Camera-type eye (tissue), 1 donor: ENCODE data around the gene BRICD5. TPM values are rescaled to one million over a fixed set of nuclear protein-coding genes. Genes with fewer than 3 reads are reported as not detected.

ENCODE experiments used
- total RNA-seq: library from RNA; depleted of rRNA; stranded (reverse); fragments of >200 nt; gene quantifications from one replicate; pipeline ENCODE4 v1.2.3, GENCODE V29; 2014

BRICD5 gene
- total RNA-seq = 12.3 TPM

DNA sequence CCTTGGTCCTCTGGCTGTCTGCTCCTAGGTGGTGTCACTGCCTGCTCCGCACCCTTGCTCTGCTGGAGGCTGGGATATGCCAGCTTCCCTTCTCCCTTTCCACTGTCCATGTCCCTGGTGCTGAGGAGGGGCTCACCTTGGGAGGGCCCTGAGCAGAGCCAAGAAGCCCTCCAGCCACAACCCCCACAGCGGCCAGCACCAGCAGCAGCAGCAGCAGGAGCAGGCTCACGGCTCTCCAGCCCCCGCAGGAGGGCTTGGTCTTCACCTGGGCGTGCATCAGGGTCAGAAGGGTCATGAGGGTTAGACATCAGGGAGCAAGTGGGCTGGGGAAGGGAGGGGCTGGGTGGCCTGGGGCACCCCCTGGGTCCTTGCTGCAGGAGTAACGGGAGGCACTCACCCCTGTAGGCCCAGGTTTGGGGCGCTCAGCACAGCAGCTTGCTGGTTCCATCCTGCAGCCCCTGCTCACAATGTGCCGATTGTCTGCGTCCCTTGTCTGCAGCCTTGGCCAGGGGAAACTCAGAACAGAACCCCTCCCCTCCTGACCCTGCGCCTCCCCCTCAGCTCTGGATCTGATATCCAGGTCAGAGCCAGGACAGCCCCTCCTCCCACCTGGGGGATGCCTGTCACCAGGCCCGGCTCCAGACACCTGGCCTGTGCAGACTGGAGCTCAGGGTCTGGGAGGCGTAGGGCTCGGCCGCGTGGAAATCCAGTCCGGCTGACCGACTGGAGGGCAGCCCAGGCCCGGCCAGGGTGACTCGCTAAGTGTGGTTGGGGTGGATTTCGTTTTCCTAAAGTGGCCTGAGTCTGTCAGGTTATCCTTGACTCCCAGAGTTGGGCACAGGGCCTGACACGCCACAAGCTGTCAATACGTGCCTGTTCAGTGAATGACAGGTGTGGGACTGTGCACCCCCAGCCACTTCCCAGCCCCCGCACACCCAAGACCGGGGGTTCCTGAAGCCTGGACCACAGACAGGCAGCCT is at the start of gene BRICD5:
BRICD5 (minus strand) TSS at position 478 of the 980 bp plus-strand sequence; CDS start at position 448, 30 bp downstream.

DNA sequence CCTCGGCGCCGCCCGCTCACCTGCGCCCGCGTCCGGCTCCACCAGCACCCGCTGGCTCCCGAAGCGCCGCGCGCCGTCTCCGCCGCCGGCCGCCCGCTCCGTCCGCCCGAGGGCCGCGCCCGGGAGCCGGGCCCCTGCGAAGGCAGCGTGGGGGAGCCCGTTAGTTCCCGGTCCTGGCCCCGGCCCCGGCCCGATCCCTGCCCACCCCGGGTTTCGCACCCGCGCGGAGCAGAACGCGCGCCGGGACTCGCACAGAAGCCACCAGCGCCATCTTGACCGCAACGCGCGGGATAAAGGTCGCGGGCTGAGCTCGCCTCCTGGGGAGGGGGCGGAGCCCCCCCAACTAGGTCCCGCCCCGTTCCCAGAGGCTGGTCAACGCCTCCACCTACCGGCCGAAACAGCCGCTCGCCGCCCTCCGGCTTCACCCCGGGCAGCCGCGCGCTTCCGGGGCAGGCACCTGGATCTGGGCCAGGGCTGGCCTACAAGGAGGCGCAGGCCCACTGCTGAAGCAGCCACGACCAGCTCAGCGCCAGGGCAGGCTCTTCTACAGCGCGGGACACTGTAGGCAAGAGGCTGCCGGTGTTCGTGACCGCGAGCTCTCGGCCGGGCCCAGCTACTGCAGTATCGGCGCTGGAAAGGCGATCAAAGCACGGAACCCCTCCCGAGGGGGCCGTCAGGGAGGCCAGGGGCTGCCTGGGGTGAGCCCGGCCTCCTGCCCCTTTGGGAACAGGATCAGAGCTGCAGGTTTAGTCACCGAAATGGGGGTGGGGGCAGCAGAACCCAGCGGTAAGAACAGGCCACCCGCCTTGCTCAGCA is 40.8 kb upstream of the BRICD5 start, which contains the start of gene ECI1:
ECI1 (minus strand) TSS at position 292 of the 816 bp plus-strand sequence; CDS start at position 271, 21 bp downstream.

DNA sequence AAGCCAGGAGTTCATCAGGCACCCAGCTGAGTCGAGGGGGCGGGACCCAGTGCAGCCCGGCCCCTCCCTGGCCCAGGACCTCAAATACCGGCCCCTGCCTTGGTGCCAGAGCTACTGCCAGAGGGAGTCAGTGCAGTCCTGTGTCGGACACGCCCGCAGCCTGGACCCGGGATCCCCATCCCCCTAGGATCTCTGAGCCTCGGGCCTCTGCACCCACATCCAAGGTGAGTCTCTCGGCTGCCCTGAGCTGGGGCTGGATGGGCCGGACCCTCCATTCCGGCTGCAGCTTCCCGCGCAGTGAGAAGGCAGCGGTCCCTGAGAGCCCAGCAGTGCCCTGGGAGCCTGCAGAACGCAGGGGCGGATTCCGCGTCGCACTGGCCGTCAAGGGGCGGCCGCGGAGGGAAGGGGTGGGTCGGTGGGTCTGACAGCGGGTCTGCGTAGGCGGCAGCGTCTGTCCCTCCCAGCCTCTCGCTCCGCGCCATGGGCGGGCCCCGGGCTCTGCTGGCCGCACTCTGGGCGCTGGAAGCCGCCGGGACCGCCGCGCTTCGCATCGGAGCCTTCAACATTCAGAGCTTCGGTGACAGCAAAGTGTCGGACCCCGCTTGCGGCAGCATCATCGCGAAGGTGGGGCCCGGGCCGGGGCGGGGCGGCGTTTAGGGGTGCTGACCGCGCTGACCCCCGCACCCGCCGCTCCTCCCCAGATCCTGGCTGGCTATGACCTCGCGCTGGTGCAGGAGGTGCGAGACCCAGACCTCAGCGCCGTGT is 25.9 kb upstream of the BRICD5 start, which contains the start of gene DNASE1L2:
DNASE1L2 (plus strand) TSS at position 108 of the 765 bp plus-strand sequence; CDS start at position 481, 373 bp downstream.

DNA sequence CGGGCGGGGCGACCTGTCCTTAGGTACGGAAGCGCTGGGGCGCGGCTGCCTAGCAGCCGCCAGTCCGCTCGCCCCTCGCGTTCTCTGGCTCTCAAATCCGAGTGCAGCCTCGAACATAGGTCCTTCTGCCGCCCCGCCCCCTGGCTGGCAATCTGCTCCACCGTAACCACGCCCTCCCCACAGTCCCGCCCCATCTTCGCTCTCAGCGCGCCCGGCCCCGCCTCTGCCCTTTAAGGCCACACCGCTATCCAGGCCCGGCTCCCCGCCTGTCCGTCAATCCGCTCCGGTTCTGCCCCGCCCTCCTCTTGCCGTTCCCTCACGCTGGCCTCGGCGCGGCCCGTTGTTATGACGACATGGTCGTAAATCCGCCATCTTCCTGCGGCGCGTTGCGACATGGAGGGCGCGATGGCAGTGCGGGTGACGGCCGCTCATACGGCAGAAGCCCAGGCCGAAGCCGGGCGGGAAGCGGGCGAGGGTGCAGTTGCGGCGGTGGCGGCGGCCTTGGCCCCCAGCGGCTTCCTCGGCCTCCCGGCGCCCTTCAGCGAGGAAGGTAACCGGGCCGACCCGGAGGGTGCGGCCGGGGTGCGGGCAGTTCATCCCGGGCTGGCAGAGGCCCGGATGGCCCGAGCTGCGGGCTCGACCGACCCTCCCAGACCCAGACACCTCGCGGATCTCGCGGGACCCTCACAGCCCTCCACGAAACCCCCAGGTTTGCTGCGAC is 12.7 kb upstream of the BRICD5 start, which contains the start of gene E4F1:
E4F1 (plus strand) TSS at position 371 of the 721 bp plus-strand sequence; CDS start at position 394, 23 bp downstream.

DNA sequence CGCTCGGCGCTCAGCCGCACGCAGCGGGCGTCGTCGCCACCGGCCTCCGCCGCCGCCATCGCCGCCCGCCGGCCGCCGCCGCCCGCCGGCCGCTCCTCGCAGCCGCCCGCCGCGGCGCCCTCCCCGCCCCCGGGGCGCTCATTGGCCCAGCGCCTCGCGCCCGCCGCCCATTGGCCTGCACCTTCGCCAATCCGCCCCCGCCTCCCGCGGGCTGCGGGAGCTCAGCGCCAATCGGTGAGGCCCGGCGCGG is 4.0 kb upstream of the BRICD5 start, which contains the start of gene PGP:
PGP (minus strand) TSS at position 122 of the 250 bp plus-strand sequence; CDS start at position 59, 63 bp downstream.

DNA sequence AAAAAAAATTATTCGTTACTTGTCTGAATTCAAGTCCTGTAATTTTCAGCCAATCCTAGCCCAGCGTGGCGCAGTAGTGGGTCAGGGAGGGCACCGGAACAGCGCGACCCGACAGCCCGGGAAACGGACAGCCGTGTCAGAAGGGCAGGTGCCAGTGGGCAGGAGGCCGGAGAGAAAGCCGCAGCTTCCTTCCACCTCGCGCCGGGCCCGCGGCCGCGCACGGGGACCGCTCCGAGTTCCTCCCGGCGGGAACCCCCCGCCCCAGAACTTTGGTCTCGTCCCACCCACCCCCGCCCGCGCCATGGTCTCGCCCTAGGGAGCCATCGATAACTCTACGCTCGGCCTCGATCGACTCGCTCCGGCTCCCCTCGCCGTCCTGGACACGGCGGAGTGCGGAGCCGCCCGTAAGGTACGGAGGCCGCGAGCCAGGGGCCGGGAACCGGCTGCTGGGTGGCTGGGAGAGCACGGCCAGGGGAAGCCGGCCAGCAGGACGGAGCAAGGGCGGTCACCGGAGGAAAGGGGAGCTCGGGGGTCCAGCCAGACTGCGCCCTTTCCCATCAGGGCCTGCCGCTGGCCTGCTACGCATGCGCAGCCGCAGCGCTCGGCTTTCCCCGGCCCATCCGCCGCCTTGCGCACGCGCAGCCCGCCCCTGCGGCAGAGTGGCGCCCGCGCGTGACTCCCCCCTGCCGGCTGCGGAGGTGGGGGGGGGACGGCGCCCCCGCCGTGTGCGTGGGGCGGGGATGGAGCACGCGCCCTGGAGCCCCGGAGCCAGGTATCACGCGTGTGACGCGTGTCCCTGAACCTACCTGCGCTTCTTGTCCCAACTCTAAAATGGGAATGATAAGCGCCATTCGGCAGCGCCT is 5.3 kb downstream of the BRICD5 start, which contains the start of gene MLST8:
MLST8 (plus strand) TSS at position 351 of the 863 bp plus-strand sequence. CDS start 632 bp downstream, outside the sequence.

DNA sequence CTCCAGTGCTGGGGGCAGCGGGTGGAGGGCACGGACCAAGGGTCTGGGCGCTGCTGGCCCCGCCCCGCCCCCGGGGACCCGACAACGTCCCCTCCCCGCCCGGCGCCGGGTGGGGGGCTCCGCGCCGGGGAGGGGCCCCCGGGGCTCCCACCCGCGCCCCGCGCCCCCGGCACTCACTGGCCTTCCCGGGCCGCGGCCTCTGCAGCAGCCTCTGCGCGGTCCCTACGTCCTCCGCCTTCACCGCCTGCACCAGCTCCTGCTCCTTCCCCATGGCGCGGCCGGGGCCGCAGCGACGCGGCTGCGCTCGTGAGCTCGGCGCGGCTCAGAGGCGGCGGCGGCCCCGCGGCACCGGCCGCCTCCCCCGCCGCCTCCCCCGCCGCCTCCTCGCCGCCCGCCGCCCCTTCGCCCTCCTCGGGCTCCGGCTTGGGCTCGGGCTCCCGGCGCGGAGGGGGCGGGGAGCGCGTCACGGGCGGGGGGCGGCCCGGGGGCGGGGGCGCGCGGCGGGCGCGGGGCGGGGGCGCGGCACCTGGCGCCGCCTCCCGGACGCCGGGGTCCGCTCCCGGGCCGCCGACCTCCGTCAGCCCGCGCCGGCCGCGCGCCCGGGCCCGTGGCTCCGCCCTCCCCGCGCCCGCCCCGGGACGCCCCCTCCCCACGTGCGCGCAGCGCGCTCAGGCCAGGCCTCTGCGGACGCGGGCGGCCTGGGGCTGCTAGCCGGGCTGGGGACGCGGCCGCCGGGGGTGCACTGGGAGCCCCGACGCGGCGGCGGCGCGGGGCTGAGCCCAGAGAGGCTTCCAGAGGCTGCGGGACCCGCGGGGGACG is 14.3 kb downstream of the BRICD5 start, which contains the start of gene CASKIN1:
CASKIN1 (minus strand) TSS at position 444 of the 819 bp plus-strand sequence; CDS start at position 271, 173 bp downstream.

Other genes with a start within 250 kb of the BRICD5 start
- 801 TPM for gene RPS2, start 246.0 kb downstream of the BRICD5 start, total RNA-seq
- not detected for gene RNF151, start 244.0 kb downstream of the BRICD5 start, total RNA-seq
- gene TBL3, start 238.8 kb downstream of the BRICD5 start, total RNA-seq = 32.0 TPM
- 0.55 TPM for gene NOXO1, start 229.4 kb downstream of the BRICD5 start, total RNA-seq
- 14.7 TPM for gene GFER, start 226.7 kb downstream of the BRICD5 start, total RNA-seq
- gene SYNGR3, start 220.9 kb downstream of the BRICD5 start, total RNA-seq = 6.5 TPM
- 20.3 TPM for gene ZNF598, start 201.0 kb downstream of the BRICD5 start, total RNA-seq
- 2.0 TPM for gene NPW, start 191.1 kb downstream of the BRICD5 start, total RNA-seq
- 36.8 TPM for gene NHERF2, start 184.0 kb downstream of the BRICD5 start, total RNA-seq
- 17.2 TPM for gene NTHL1, start 163.0 kb downstream of the BRICD5 start, total RNA-seq
- gene TSC2, start 162.9 kb downstream of the BRICD5 start, total RNA-seq = 103 TPM
- gene PKD1, start 75.0 kb downstream of the BRICD5 start, total RNA-seq = 195 TPM
- gene RAB26, start 62.2 kb downstream of the BRICD5 start, total RNA-seq = 6.1 TPM
- gene TRAF7, start 55.1 kb downstream of the BRICD5 start, total RNA-seq = 38.7 TPM
- 7.3 TPM for gene CASKIN1, start 14.3 kb downstream of the BRICD5 start, total RNA-seq
- gene MLST8, start 5.4 kb downstream of the BRICD5 start, total RNA-seq = 34.4 TPM
- gene PGP, start 4.0 kb upstream of the BRICD5 start, total RNA-seq = 15.1 TPM
- 37.4 TPM for gene E4F1, start 12.7 kb upstream of the BRICD5 start, total RNA-seq
- gene DNASE1L2, start 25.6 kb upstream of the BRICD5 start, total RNA-seq = 1.2 TPM
- 40.5 TPM for gene ECI1, start 40.7 kb upstream of the BRICD5 start, total RNA-seq
- 117 TPM for gene RNPS1, start 57.3 kb upstream of the BRICD5 start, total RNA-seq
- gene ABCA3, start 129.9 kb upstream of the BRICD5 start, total RNA-seq = 25.3 TPM
- gene CCNF, start 218.6 kb upstream of the BRICD5 start, total RNA-seq = 10.2 TPM
- gene TEDC2, start 249.2 kb upstream of the BRICD5 start, total RNA-seq = 7.0 TPM